DMS53 treated with DMSO at 0.1 percent for 48 hours (cell line): ENCODE results near the gene ZSCAN12.
"Not testable (repeated sequence)": the region's sequence is repeated elsewhere in the genome, so short reads cannot be mapped to it uniquely, and the experiment has no call there.

ENCODE experiments used
- DNase-seq: peaks from one replicate; lab custom pipeline; 2025; ENCODE audit not compliant: unreplicated experiment; lab: John Stamatoyannopoulos, UW

ZSCAN12 gene

GRCh38 chr6:28399350-28400121, at the start of gene ZSCAN12:
TSS of gene ZSCAN12 (minus strand) at chr6:28399747. CDS start at chr6:28398405, 1,342 bp downstream.
- peak; percentile 12 for DNase-seq

GRCh38 chr6:28449056-28449455, 49.5 kb upstream of the ZSCAN12 start:
- DNase-seq: no peak

- not testable (repeated sequence) for DNase-seq
Observed at GRCh38 chr6:28447512-28447906, 48.0 kb upstream of the ZSCAN12 start.

- no peak for DNase-seq
Observed at GRCh38 chr6:28446818-28447511, 47.4 kb upstream of the ZSCAN12 start.

- DNase-seq: not testable (repeated sequence)
Observed at GRCh38 chr6:28444759-28445158, 45.2 kb upstream of the ZSCAN12 start.

- no peak for DNase-seq
Observed at GRCh38 chr6:28443112-28443773, 43.7 kb upstream of the ZSCAN12 start, which contains the start of gene ZSCAN23. TSS of gene ZSCAN23 (minus strand) at chr6:28443491. CDS start at chr6:28436266, 7,225 bp downstream.

GRCh38 chr6:28442586-28442985, 43.0 kb upstream of the ZSCAN12 start:
- DNase-seq: no peak

- no peak for DNase-seq
Observed at GRCh38 chr6:28436404-28436803, 36.9 kb upstream of the ZSCAN12 start.

GRCh38 chr6:28433119-28433518, 33.6 kb upstream of the ZSCAN12 start:
- DNase-seq: no peak

- no peak for DNase-seq
Observed at GRCh38 chr6:28429781-28430180, 30.2 kb upstream of the ZSCAN12 start.

- no peak for DNase-seq
Observed at GRCh38 chr6:28425944-28426541, 26.5 kb upstream of the ZSCAN12 start.

GRCh38 chr6:28424163-28424562, 24.6 kb upstream of the ZSCAN12 start:
- DNase-seq: no peak

GRCh38 chr6:28423546-28423945, 24.0 kb upstream of the ZSCAN12 start:
- DNase-seq: no peak

GRCh38 chr6:28413681-28414080, 14.1 kb upstream of the ZSCAN12 start:
- no peak for DNase-seq

GRCh38 chr6:28410767-28411166, 11.2 kb upstream of the ZSCAN12 start:
- no peak for DNase-seq

- no peak for DNase-seq
Observed at GRCh38 chr6:28408076-28408802, 8.7 kb upstream of the ZSCAN12 start.

- DNase-seq: no peak
Observed at GRCh38 chr6:28407401-28407800, 7.9 kb upstream of the ZSCAN12 start.

- not testable (repeated sequence) for DNase-seq
Observed at GRCh38 chr6:28403923-28404322, 4.4 kb upstream of the ZSCAN12 start.

GRCh38 chr6:28402197-28402596, 2.6 kb upstream of the ZSCAN12 start:
- no peak for DNase-seq

GRCh38 chr6:28401172-28401571, 1.6 kb upstream of the ZSCAN12 start:
- DNase-seq: no peak

GRCh38 chr6:28400122-28400451, 540 bp upstream of the ZSCAN12 start:
- DNase-seq: no peak
